GM13977 (cell line): Measurements from ENCODE around the gene ATP8A2.

Source experiments
- DNase-seq: peaks from one replicate; pipeline ENCODE4 v3.0.0; 2012; ENCODE audit warnings: low spot score
- in situ Hi-C: fragments of 300-500 bp; cut with MboI; formaldehyde crosslinking; loops from one replicate; pipeline ENCODE4 v1.12.0; 2022; ENCODE audit warnings: low sequenced_read_pairs, low pct_unique_long_range_greater_than_20kb, mixed read lengths, inconsistent platforms; ENCODE audit not compliant: unreplicated experiment
- TF ChIP-seq, protein P1 (sequence below): IDR thresholded peaks from 2 replicates; pipeline ENCODE4 v1.5.1; 2012; ENCODE audit warnings: mild to moderate bottlenecking, control low read depth; ENCODE audit not compliant: insufficient read depth; ENCODE audit errors: extremely low read depth, missing control alignments

The ATP8A2 gene

DNA sequence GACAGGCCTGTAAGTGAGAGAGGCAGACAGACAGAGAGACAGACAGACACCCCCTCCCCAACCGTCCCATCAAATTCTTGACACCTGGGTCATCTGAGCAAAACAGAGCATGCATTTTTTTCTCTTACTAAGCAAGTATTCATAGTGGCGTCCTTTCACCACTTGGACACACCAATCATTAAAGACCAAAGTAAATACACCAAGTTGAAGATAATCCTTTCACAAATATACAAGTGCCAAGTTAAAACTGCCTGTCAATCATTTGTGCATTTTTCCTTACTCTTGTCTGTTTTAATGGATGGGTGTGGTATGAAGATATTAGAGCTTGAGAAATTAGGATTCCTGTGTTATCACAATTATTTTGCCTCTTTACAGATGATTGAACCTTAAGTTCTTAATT lies 337.3 kb downstream of the ATP8A2 start:
- DNase-seq = no peak
- TF ChIP-seq, protein P1, sequence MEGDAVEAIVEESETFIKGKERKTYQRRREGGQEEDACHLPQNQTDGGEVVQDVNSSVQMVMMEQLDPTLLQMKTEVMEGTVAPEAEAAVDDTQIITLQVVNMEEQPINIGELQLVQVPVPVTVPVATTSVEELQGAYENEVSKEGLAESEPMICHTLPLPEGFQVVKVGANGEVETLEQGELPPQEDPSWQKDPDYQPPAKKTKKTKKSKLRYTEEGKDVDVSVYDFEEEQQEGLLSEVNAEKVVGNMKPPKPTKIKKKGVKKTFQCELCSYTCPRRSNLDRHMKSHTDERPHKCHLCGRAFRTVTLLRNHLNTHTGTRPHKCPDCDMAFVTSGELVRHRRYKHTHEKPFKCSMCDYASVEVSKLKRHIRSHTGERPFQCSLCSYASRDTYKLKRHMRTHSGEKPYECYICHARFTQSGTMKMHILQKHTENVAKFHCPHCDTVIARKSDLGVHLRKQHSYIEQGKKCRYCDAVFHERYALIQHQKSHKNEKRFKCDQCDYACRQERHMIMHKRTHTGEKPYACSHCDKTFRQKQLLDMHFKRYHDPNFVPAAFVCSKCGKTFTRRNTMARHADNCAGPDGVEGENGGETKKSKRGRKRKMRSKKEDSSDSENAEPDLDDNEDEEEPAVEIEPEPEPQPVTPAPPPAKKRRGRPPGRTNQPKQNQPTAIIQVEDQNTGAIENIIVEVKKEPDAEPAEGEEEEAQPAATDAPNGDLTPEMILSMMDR = no peak
- in situ Hi-C loops = no loop called here

DNA sequence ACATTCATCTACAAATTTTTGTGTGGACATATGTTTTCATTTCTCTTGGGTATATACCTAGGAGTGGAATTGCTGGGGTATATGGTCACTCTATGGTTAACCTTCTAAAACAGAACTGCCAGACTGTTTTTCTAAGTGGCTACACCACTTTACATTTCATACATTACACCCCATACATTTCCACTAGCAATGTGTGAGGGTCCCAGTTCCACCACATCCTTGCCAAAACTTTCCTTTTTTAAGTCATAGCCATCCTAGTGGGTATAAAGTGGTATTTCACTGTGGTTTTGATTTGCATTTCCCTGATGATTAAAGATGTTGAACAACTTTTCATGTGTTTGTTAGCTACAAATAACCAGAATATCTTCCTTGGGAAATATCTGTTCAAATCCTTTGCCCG lies 344.0 kb downstream of the ATP8A2 start:
- DNase-seq = no peak
- TF ChIP-seq, protein P1 = no peak
- in situ Hi-C loops = no loop called here

DNA sequence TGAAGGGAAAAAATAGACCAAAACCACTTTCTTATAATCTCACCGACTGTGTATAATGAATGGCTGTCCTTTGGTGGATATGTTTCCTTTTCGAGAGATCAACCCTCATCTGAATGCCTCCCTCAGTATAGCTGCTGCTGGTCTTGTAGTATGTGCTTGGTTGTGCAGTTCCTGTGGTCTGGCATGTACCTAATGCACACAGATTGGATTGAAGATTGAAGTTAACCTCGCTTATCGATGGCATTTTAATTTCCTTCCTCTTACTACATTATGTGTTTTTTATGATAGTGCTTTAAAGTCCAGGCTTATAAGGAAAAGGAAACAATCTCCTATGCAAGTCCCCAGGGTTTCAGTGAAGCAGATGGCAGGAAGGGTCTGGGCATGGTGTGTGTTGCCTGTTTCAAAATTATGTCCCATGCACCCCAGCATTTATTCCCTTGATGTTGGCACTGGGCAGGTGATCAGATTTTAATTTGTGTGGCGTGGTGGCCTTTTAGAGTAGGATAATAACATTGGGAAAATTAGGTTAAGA lies 346.0 kb downstream of the ATP8A2 start:
- in situ Hi-C loops = no loop called here
- DNase-seq = no peak
- TF ChIP-seq, protein P1 = no peak

DNA sequence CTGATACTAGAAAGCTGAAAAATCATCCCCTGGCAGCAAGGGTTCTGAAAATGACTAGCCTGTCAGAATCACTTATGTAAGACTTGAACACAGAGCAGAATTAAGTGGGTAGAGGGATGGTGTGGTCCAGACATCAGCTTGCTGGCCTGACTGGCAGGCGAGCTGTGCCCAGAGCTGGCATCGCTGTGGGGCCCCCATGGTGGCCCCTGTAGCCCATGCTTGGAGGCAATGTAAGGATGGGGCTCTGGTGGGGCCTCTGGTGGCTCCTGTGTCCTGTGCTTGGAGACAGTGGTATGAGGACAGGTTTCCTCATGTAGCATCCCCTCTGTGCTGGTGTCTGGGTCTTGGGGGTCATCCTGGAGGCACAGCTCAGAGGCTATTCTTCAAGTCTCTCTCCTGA lies 347.9 kb downstream of the ATP8A2 start:
- DNase-seq = no peak
- TF ChIP-seq, protein P1 = no peak
- in situ Hi-C loops = no loop called here

DNA sequence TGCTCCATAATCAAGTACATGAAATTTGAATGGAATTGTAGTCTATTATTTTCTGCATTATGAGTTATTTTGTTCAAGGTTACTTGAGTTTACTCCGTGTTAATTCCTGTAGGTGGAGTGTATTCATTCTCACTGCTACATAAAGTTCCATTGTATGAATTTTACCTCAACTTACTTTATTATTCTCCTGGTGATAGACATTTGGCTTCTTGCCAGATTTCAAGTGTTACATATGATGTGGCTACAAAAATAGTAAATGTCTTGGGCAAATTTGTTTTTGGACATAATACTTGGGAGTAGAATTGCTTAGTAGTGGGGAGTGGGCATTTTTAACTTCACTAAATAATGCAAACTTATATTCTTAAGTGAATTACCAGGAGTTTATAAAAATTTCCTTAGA lies 351.1 kb downstream of the ATP8A2 start:
- TF ChIP-seq, protein P1 = no peak
- no peak for DNase-seq
- in situ Hi-C loops = no loop called here

DNA sequence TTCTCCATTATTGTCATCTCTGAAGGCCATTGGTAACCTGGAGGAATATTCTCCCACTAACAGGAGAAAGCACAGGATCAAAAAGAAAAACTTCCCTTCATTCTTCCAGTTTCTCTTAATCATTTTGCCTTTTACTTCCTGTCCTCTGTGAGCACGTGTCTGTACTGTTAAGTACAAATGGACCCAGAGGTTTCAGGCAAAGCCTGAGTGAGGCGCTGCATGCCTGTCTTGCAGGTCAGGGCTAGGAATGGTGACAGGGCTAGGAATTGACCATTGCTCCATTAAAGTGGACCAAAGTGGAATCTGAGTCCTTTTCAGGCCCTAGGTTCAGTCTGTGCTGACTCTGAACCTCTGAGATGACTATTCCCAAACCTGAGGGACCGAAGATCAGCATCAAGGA lies 353.3 kb downstream of the ATP8A2 start:
- TF ChIP-seq, protein P1 = no peak
- in situ Hi-C loops = no loop called here
- DNase-seq = no peak

DNA sequence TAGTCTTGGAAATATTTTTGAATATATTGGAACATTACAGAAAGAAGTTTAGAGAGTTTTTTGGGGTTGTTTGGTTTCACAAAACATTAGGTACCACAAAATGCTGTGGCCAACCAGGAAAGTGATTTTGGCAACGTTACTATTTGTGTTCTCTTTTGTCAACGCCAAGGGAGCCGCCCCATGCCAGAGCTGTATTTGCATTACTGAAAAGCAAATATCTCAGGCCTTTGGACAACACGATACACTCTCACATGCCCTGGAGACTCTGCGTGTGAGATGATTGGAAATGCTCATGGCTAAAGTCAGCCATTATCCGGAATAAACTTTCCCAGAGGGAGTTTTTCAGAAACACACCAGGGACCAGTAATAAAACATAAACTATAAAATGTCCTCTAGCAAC lies 355.5 kb downstream of the ATP8A2 start:
- TF ChIP-seq, protein P1 = no peak
- in situ Hi-C loops = no loop called here
- no peak for DNase-seq
